GM23248 (cell line): ENCODE data around the gene RFX4. TPM values are rescaled to one million over a fixed set of nuclear protein-coding genes. Genes with fewer than 3 reads are reported as not detected.

Source experiments
- DNase-seq: peaks from one replicate; pipeline ENCODE4 v3.0.0-alpha.2; 2015
- H2AFZ ChIP-seq: fragments of 200-600 bp; sonication (generic); 2 replicates; pipeline ENCODE4 v1.6.1; 2016; ENCODE audit warnings: antibody characterized with exemption
- H3F3A ChIP-seq: fragments of 200-600 bp; sonication (generic); 2 replicates; pipeline ENCODE4 v1.6.1; 2016; ENCODE audit warnings: mild to moderate bottlenecking, antibody characterized with exemption, mixed run types; ENCODE audit not compliant: insufficient read depth
- H3K27ac ChIP-seq: fragments of 200-600 bp; sonication (generic); 2 replicates; pipeline ENCODE4 v1.5.1; 2016; ENCODE audit warnings: mild to moderate bottlenecking
- H3K27me3 ChIP-seq: fragments of 200-600 bp; sonication (generic); replicated peaks from 2 replicates; pipeline ENCODE4 v1.6.1; 2016; ENCODE audit warnings: mild to moderate bottlenecking; ENCODE audit not compliant: insufficient read depth
- H3K36me3 ChIP-seq: fragments of 200-600 bp; sonication (generic); 2 replicates; pipeline ENCODE4 v1.6.1; 2016; ENCODE audit warnings: low read depth, mild to moderate bottlenecking
- H3K4me1 ChIP-seq: fragments of 200-600 bp; sonication (generic); 2 replicates; pipeline ENCODE4 v1.6.1; 2016; ENCODE audit warnings: mild to moderate bottlenecking; ENCODE audit not compliant: insufficient read depth
- H3K4me2 ChIP-seq: fragments of 200-600 bp; sonication (generic); one replicate; pipeline ENCODE4 v1.6.1; 2016; ENCODE audit warnings: mild to moderate bottlenecking; ENCODE audit not compliant: unreplicated experiment
- H3K4me3 ChIP-seq: fragments of 200-600 bp; sonication (generic); 2 replicates; pipeline ENCODE4 v1.5.1; 2016; ENCODE audit warnings: mild to moderate bottlenecking
- H3K79me2 ChIP-seq: fragments of 200-600 bp; sonication (generic); 2 replicates; pipeline ENCODE4 v1.6.1; 2016; ENCODE audit warnings: mild to moderate bottlenecking; ENCODE audit not compliant: insufficient read depth
- H3K9ac ChIP-seq: fragments of 200-600 bp; sonication (generic); 2 replicates; pipeline ENCODE4 v1.6.1; 2016; ENCODE audit warnings: mild to moderate bottlenecking
- H3K9me2 ChIP-seq: fragments of 200-600 bp; sonication (generic); 2 replicates; pipeline ENCODE4 v1.6.1; 2016; ENCODE audit warnings: mixed run types, mild to moderate bottlenecking, moderate library complexity; ENCODE audit not compliant: insufficient read depth
- H3K9me3 ChIP-seq: fragments of 200-600 bp; sonication (generic); one replicate; pipeline ENCODE4 v1.6.1; 2017; ENCODE audit warnings: low read depth
- H4K20me1 ChIP-seq: fragments of 200-600 bp; sonication (generic); 2 replicates; pipeline ENCODE4 v1.6.0; 2016; ENCODE audit not compliant: insufficient read depth
- EZH2 ChIP-seq: fragments of 200-600 bp; sonication (generic); IDR thresholded peaks from 2 replicates; pipeline ENCODE4 v1.6.1; 2018; ENCODE audit warnings: antibody characterized with exemption, mild to moderate bottlenecking; ENCODE audit not compliant: insufficient read depth, poor library complexity, severe bottlenecking
- EZH2phosphoT487 ChIP-seq: fragments of 200-600 bp; sonication (generic); IDR thresholded peaks from 2 replicates; pipeline ENCODE4 v1.6.1; 2018; ENCODE audit warnings: antibody characterized with exemption, moderate library complexity, mild to moderate bottlenecking, low read depth; ENCODE audit not compliant: insufficient read depth
- WGBS, 2 experiments: methylation state at CpG; one replicate each; pipeline ENCODE4 v1.1.6; 2015 to 2017; ENCODE audit warnings: low lambda C conversion rate in 2 of 2, low coverage in 1 of 2; ENCODE audit errors: missing lambda C conversion rate in 2 of 2; 5-methylcytosine and 5-hydroxymethylcytosine counted together
- in situ Hi-C: fragments of 300-500 bp; cut with MboI; formaldehyde crosslinking; loops from 2 replicates; pipeline ENCODE4 v1.15.0; 2020
- polyA plus RNA-seq: library from polyadenylated mRNA; unstranded; fragments of >200 nt; fragmentation: Nextera tagmentation; extraction: Ambion mirVana; gene quantifications from 2 replicates; pipeline ENCODE4 v1.2.1, GENCODE V29; 2016
- total RNA-seq: library from RNA; depleted of rRNA; stranded (reverse); fragments of >200 nt; shearing (Covaris generic); gene quantifications from 2 replicates; pipeline ENCODE4 v1.2.3, GENCODE V29; 2014

Gene RFX4
- total and polyA plus RNA-seq, 2 experiments from 2014 or later = not detected

GRCh38 chr12:106629797-106630659, 47.2 kb downstream of the RFX4 start:
- H3K27ac ChIP-seq = no peak overlapping the region
- no peaks in the 10 kb centered on the region for H3K9me2 ChIP-seq
- H2AFZ ChIP-seq = no peak overlapping the region
- peak; percentile 14 for DNase-seq
- H3K79me2 ChIP-seq = no peaks in the 10 kb centered on the region
- no peaks in the 10 kb centered on the region for H3K9me3 ChIP-seq
- no peaks in the 10 kb centered on the region for H3K4me1 ChIP-seq
- H3K4me2 ChIP-seq = no peak overlapping the region
- no peaks in the 10 kb centered on the region for H3F3A ChIP-seq
- no peak overlapping the region for H3K4me3 ChIP-seq
- no peaks in the 10 kb centered on the region for H3K36me3 ChIP-seq
- H3K27me3 ChIP-seq = peaks cover 8% of the 10 kb centered on the region
- no peak overlapping the region for H3K9ac ChIP-seq
- no peaks in the 10 kb centered on the region for H4K20me1 ChIP-seq
- no peak for TF ChIP-seq EZH2phosphoT487
- no peak for TF ChIP-seq EZH2
- WGBS, 2 experiments = 41 to 48% methylated on average over 12 of the region's 12 CpGs
- in situ Hi-C loops = no loop called here

GRCh38 chr12:106631150-106631549, 48.3 kb downstream of the RFX4 start:
- Histone ChIP-seq H3K9ac (no peak overlapping the region), H2AFZ (no peak overlapping the region), H3K4me3 (no peak overlapping the region), H3K79me2 (no peaks in the 10 kb centered on the region), H3K4me1 (no peaks in the 10 kb centered on the region), H3F3A (no peaks in the 10 kb centered on the region), H3K36me3 (no peaks in the 10 kb centered on the region), H4K20me1 (no peaks in the 10 kb centered on the region), H3K27ac (no peak overlapping the region), H3K9me2 (no peaks in the 10 kb centered on the region), H3K27me3 (peaks cover 8% of the 10 kb centered on the region), H3K9me3 (no peaks in the 10 kb centered on the region), H3K4me2 (no peak overlapping the region)
- in situ Hi-C loops = no loop called here
- no peak for DNase-seq
- TF ChIP-seq EZH2 = no peak
- no peak for TF ChIP-seq EZH2phosphoT487
- 63 to 69% methylated on average over 3 of the region's 3 CpGs for WGBS, 2 experiments

GRCh38 chr12:106631797-106632196, 49.0 kb downstream of the RFX4 start:
- H3K79me2 ChIP-seq = no peaks in the 10 kb centered on the region
- no peak overlapping the region for H3K27ac ChIP-seq
- no peaks in the 10 kb centered on the region for H4K20me1 ChIP-seq
- H3F3A ChIP-seq = no peaks in the 10 kb centered on the region
- no peak overlapping the region for H3K9ac ChIP-seq
- H3K4me1 ChIP-seq = no peaks in the 10 kb centered on the region
- peaks cover 14% of the 10 kb centered on the region for H3K27me3 ChIP-seq
- H3K9me2 ChIP-seq = no peaks in the 10 kb centered on the region
- no peak overlapping the region for H3K4me2 ChIP-seq
- no peak for TF ChIP-seq EZH2
- H3K4me3 ChIP-seq = no peak overlapping the region
- WGBS, 2 experiments = 26 to 34% methylated on average over 2 of the region's 2 CpGs
- no peaks in the 10 kb centered on the region for H3K9me3 ChIP-seq
- DNase-seq = no peak
- no peak overlapping the region for H2AFZ ChIP-seq
- H3K36me3 ChIP-seq = no peaks in the 10 kb centered on the region
- in situ Hi-C loops = no loop called here

- Histone ChIP-seq H3K9ac (no peak overlapping the region), H3K9me2 (no peaks in the 10 kb centered on the region), H3K27ac (no peak overlapping the region), H3F3A (no peaks in the 10 kb centered on the region), H3K79me2 (no peaks in the 10 kb centered on the region), H4K20me1 (no peaks in the 10 kb centered on the region), H2AFZ (no peak overlapping the region), H3K9me3 (no peaks in the 10 kb centered on the region), H3K27me3 (peaks cover 16% of the 10 kb centered on the region), H3K36me3 (no peaks in the 10 kb centered on the region), H3K4me3 (no peak overlapping the region), H3K4me2 (no peak overlapping the region), H3K4me1 (no peaks in the 10 kb centered on the region)
- no peak for DNase-seq
- WGBS, 2 experiments = 42 to 52% methylated on average over 7 of the region's 7 CpGs
- in situ Hi-C loops = no loop called here
- TF ChIP-seq EZH2 = no peak
- TF ChIP-seq EZH2phosphoT487 = no peak
Measured at GRCh38 chr12:106632797-106633450, 50.1 kb downstream of the RFX4 start.
